Neural crest cell (in vitro differentiated cells): Measurements from ENCODE around the gene FKBP10. TPM values are rescaled to one million over a fixed set of nuclear protein-coding genes. Genes with fewer than 3 reads are reported as not detected.

ENCODE experiments used
- DNase-seq: peaks from one replicate; pipeline ENCODE4 v3.0.0; 2021; ENCODE audit warnings: low read depth, mixed read lengths, low spot score
- H3K27ac Mint-ChIP-seq: one replicate; pipeline ENCODE4 v1.8.0; 2021; ENCODE audit warnings: mild to moderate bottlenecking, mixed read lengths; ENCODE audit not compliant: unreplicated experiment
- H3K27me3 Mint-ChIP-seq: 2 replicates; pipeline ENCODE4 v1.8.0; 2021; ENCODE audit warnings: low read depth, mild to moderate bottlenecking, mixed read lengths
- H3K36me3 Mint-ChIP-seq: 2 replicates; pipeline ENCODE4 v1.8.0; 2021; ENCODE audit warnings: low read depth, mild to moderate bottlenecking, mixed read lengths
- H3K4me1 Mint-ChIP-seq: 2 replicates; pipeline ENCODE4 v1.8.0; 2021; ENCODE audit warnings: mixed read lengths
- H3K4me3 Mint-ChIP-seq: one replicate; pipeline ENCODE4 v1.8.0; 2021; ENCODE audit warnings: mild to moderate bottlenecking, mixed read lengths
- H3K9me3 Mint-ChIP-seq: 2 replicates; pipeline ENCODE4 v1.8.0; 2021; ENCODE audit warnings: mixed read lengths
- total RNA-seq: library from RNA; stranded (reverse); gene quantifications from 2 replicates; pipeline ENCODE4 v1.2.1, GENCODE V29; 2021
- TF ChIP-seq, protein P1 (sequence below): fragments of 200-600 bp; sonication (generic); conservative IDR thresholded peaks from 2 replicates; pipeline ENCODE4 v1.5.0; 2021; ENCODE audit warnings: antibody characterized with exemption, mild to moderate bottlenecking

The FKBP10 gene
- total RNA-seq, 1 donor from 2014 or later: 262 TPM

DNA sequence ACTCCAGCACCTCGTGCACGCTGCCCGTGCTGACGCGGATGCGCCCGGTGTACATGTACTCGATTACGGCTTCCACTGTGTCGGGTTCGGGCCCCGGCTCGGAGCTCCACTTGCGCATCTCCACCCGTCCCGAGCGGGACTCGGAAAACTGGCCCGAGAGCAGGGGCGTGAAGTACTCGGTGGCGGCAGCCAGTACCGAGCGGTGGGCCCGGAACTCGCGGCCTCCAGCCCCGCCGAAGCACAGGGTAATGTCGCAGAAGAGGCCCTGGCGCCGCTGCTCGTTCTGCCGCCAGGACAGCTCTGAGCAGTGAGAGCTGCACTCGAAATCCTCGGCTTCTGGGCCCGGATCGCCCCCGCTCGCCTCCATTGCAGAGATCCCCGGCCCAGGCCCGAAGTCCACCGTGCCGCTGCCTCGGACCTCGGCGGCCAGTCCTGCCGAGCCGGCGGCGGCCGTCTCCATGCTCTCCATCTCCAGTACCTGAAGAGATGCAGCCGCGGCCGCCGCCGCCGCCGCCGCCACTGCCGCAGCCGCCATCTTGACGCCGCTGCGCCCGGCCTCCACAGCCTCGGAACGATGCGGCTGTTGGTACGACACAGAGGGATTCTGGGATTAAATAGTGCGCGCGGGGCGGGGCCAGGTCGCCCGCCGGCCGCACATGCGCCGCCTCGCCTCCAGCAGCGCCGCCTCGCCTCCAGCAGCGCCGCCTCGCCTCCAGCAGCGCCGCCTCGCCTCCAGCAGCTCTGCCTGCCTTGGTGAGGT is 52.2 kb downstream of the FKBP10 start, which contains the start of gene KLHL11:
Gene KLHL11, minus strand, starts transcription at position 588 of the 760 bp plus-strand sequence. Its CDS starts 53 bp downstream, at position 535.
- H3K9me3 Mint-ChIP-seq: no peaks in the 10 kb centered on the region
- peaks cover 24% of the 10 kb centered on the region for H3K4me1 Mint-ChIP-seq
- TF ChIP-seq, protein P1, sequence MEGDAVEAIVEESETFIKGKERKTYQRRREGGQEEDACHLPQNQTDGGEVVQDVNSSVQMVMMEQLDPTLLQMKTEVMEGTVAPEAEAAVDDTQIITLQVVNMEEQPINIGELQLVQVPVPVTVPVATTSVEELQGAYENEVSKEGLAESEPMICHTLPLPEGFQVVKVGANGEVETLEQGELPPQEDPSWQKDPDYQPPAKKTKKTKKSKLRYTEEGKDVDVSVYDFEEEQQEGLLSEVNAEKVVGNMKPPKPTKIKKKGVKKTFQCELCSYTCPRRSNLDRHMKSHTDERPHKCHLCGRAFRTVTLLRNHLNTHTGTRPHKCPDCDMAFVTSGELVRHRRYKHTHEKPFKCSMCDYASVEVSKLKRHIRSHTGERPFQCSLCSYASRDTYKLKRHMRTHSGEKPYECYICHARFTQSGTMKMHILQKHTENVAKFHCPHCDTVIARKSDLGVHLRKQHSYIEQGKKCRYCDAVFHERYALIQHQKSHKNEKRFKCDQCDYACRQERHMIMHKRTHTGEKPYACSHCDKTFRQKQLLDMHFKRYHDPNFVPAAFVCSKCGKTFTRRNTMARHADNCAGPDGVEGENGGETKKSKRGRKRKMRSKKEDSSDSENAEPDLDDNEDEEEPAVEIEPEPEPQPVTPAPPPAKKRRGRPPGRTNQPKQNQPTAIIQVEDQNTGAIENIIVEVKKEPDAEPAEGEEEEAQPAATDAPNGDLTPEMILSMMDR: no peak
- no peak within 1 kb of the TSS for H3K4me3 Mint-ChIP-seq
- H3K27me3 Mint-ChIP-seq: no peaks in the 10 kb centered on the region
- H3K36me3 Mint-ChIP-seq: peaks cover 28% of the 10 kb centered on the region
- peak; percentile 82 for DNase-seq
- peak within 1 kb of the TSS; percentile 83 for H3K27ac Mint-ChIP-seq

DNA sequence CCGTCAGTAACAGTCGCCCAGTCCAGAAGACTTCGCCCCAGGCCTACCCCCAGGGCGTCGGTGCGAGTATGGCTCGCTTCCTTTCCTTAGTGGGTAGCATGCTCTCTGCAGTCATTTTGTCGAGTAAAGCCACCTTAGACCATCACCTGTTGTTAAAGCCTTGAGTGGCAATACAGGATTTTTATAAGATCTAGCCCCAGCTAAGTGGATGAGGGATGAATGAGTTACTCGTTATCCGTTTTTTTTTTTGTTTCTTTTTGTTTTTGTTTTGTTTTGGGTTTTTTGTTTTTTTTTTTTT is 52.7 kb downstream of the FKBP10 start:
- no peak overlapping the region for H3K4me3 Mint-ChIP-seq

DNA sequence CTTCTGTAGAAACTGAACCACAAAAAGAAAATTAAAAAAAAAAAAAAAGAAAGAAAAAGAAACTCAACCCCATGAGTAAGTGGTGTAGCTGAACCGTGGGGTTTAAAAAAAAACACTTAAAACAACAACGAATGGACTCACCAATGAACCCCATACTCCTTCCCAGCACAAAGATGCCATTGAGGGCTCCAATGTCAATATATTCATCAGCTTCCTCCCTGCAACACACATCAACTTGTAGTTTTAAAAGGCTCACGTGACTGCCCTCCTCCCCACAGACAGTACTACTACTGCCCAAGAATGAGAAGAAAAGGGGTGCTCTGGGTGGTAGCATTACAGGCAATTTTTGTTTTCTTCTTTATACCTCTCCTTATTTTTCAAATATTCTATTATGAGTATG is 55.8 kb downstream of the FKBP10 start:
- H3K27ac Mint-ChIP-seq: no peak overlapping the region
- no peak for DNase-seq
- TF ChIP-seq, protein P1: no peak
- H3K9me3 Mint-ChIP-seq: no peaks in the 10 kb centered on the region
- H3K36me3 Mint-ChIP-seq: peaks cover 49% of the 10 kb centered on the region
- H3K4me3 Mint-ChIP-seq: peak overlapping the region; percentile 70
- no peaks in the 10 kb centered on the region for H3K27me3 Mint-ChIP-seq
- peaks cover 14% of the 10 kb centered on the region for H3K4me1 Mint-ChIP-seq

More for the DNA sequence above, 52.7 kb downstream of the FKBP10 start:
- H3K36me3 Mint-ChIP-seq: peaks cover 31% of the 10 kb centered on the region
- H3K9me3 Mint-ChIP-seq: no peaks in the 10 kb centered on the region
- H3K27ac Mint-ChIP-seq: peak overlapping the region; percentile 83
- H3K27me3 Mint-ChIP-seq: no peaks in the 10 kb centered on the region
- TF ChIP-seq, protein P1: no peak
- DNase-seq: no peak
- peaks cover 21% of the 10 kb centered on the region for H3K4me1 Mint-ChIP-seq

DNA sequence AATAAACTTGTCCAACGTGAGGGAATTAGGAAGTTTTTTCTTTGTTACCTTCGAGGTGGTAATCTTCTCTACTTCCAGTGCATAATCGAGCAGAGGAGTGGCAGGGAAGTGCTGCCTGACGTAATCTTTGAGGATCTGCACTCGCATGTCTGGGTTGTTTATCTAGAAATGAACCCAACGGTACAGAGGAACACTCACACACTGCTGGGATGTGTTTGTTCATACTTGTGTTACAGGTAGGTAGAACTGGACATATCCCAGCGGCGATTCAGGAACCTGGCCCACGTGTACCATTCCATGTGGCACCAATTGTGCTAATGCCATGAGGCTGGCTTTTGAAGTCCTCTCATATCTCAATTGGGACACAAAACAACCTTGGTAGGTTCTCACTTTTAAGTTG is 56.6 kb downstream of the FKBP10 start:
- DNase-seq: no peak
- H3K36me3 Mint-ChIP-seq: peaks cover 52% of the 10 kb centered on the region
- H3K4me3 Mint-ChIP-seq: no peak overlapping the region

DNA sequence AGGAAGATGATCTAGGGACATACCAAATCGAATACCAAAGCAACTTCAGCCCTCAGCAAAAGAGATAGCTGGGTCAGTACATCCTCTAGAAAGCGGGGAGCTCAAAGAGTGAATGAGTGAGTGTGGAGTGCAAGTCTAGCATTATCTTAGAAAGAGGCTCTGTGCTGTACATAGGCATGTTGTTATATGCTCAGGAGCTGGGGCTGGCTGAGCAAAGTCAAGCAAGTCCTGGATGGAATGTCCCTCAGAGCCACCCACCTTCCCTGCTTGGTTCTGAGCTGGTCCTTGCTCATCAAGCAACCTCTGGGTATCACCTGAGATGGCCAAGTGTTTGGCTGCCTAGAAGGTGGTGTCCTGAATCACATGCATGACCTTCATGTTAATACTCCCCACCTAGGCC is 57.3 kb downstream of the FKBP10 start:
- Mint-ChIP-seq H3K9me3 (no peaks in the 10 kb centered on the region), H3K4me1 (peaks cover 14% of the 10 kb centered on the region), H3K4me3 (no peak overlapping the region), H3K27ac (no peak overlapping the region), H3K36me3 (peaks cover 52% of the 10 kb centered on the region), H3K27me3 (no peaks in the 10 kb centered on the region)
- no peak for DNase-seq
- TF ChIP-seq, protein P1: no peak

More for the DNA sequence above, 56.6 kb downstream of the FKBP10 start:
- TF ChIP-seq, protein P1: no peak
- no peaks in the 10 kb centered on the region for H3K27me3 Mint-ChIP-seq
- H3K4me1 Mint-ChIP-seq: peaks cover 14% of the 10 kb centered on the region
- H3K9me3 Mint-ChIP-seq: no peaks in the 10 kb centered on the region
- H3K27ac Mint-ChIP-seq: no peak overlapping the region
